DOHH2 (cell line): Measurements from ENCODE around the gene TAF10.

Experiments used
- H3F3A ChIP-seq: fragments of 200-600 bp; sonication (generic), shearing (Covaris generic); 2 replicates; pipeline ENCODE4 v1.6.0; 2016; ENCODE audit warnings: antibody characterized with exemption, mild to moderate bottlenecking; ENCODE audit not compliant: control insufficient read depth, insufficient read depth
- H3K27ac ChIP-seq: fragments of 200-600 bp; sonication (generic); 2 replicates; pipeline ENCODE4 v1.5.1; 2014; ENCODE audit warnings: low read depth, mild to moderate bottlenecking, low read length, moderate library complexity
- H3K27me3 ChIP-seq: fragments of 200-600 bp; sonication (generic); 2 replicates; pipeline ENCODE4 v1.6.1; 2014; ENCODE audit warnings: mild to moderate bottlenecking, low read length, mixed read lengths; ENCODE audit not compliant: control insufficient read depth
- H3K36me3 ChIP-seq: fragments of 200-600 bp; sonication (generic); 2 replicates; pipeline ENCODE4 v1.6.1; 2014; ENCODE audit warnings: mild to moderate bottlenecking, low read length, moderate library complexity, mixed read lengths; ENCODE audit not compliant: control insufficient read depth
- H3K4me1 ChIP-seq: fragments of 200-600 bp; sonication (generic); 2 replicates; pipeline ENCODE4 v1.6.1; 2014; ENCODE audit warnings: mild to moderate bottlenecking, low read length, mixed read lengths; ENCODE audit not compliant: control insufficient read depth
- H3K4me2 ChIP-seq: fragments of 200-600 bp; sonication (generic); 2 replicates; pipeline ENCODE4 v1.6.0; 2014; ENCODE audit warnings: mild to moderate bottlenecking, low read length, moderate library complexity
- H3K4me3 ChIP-seq: fragments of 200-600 bp; sonication (generic); 2 replicates; pipeline ENCODE4 v1.5.1; 2014; ENCODE audit warnings: mild to moderate bottlenecking, low read length, mixed read lengths
- H3K79me2 ChIP-seq: fragments of 200-600 bp; sonication (generic); 2 replicates; pipeline ENCODE4 v1.6.1; 2014; ENCODE audit warnings: mild to moderate bottlenecking, low read length, mixed read lengths; ENCODE audit not compliant: control insufficient read depth
- H3K9me2 ChIP-seq: fragments of 200-600 bp; sonication (generic); replicated peaks from 2 replicates; pipeline ENCODE4 v1.6.1; 2014; ENCODE audit warnings: mild to moderate bottlenecking, low read length, mixed read lengths; ENCODE audit not compliant: control insufficient read depth
- H3K9me3 ChIP-seq: fragments of 200-600 bp; sonication (generic); 2 replicates; pipeline ENCODE4 v1.6.1; 2014; ENCODE audit warnings: antibody characterized with exemption, low read length, mixed read lengths; ENCODE audit not compliant: control insufficient read depth, insufficient read depth
- H4K20me1 ChIP-seq: fragments of 200-600 bp; sonication (generic); 2 replicates; pipeline ENCODE4 v1.6.0; 2014; ENCODE audit warnings: low read depth, mild to moderate bottlenecking, antibody characterized with exemption, low read length, moderate library complexity; ENCODE audit not compliant: control insufficient read depth, insufficient read depth
- CTCF ChIP-seq: fragments of 200-600 bp; sonication (generic); IDR thresholded peaks from one replicate; pipeline ENCODE4 v1.5.1; 2014; ENCODE audit warnings: antibody characterized with exemption, mild to moderate bottlenecking, low read depth, low read length; ENCODE audit not compliant: poor library complexity, severe bottlenecking
- EZH2phosphoT487 ChIP-seq: fragments of 200-600 bp; sonication (generic); IDR thresholded peaks from 2 replicates; pipeline ENCODE4 v1.6.1; 2017; ENCODE audit warnings: borderline replicate concordance, mild to moderate bottlenecking, antibody characterized with exemption, low read length, moderate library complexity, mixed read lengths

Gene TAF10

GRCh38 chr11:6565988-6566703, 45.9 kb downstream of the TAF10 start:
- Histone ChIP-seq H4K20me1 (no peaks in the 10 kb centered on the region), H3K4me1 (no peaks in the 10 kb centered on the region), H3K36me3 (no peaks in the 10 kb centered on the region), H3K27ac (no peak overlapping the region), H3K9me2 (no peaks in the 10 kb centered on the region), H3F3A (no peaks in the 10 kb centered on the region), H3K4me3 (no peak overlapping the region), H3K27me3 (no peaks in the 10 kb centered on the region), H3K9me3 (no peaks in the 10 kb centered on the region), H3K79me2 (no peaks in the 10 kb centered on the region), H3K4me2 (no peak overlapping the region)
- TF ChIP-seq CTCF: no peak
- TF ChIP-seq EZH2phosphoT487: no peak

- Histone ChIP-seq H3K9me3 (no peaks in the 10 kb centered on the region), H3K27me3 (no peaks in the 10 kb centered on the region), H3K27ac (no peak overlapping the region), H3F3A (no peaks in the 10 kb centered on the region), H3K9me2 (no peaks in the 10 kb centered on the region), H3K4me1 (no peaks in the 10 kb centered on the region), H3K79me2 (no peaks in the 10 kb centered on the region), H4K20me1 (no peaks in the 10 kb centered on the region), H3K4me3 (no peak overlapping the region), H3K4me2 (no peak overlapping the region), H3K36me3 (no peaks in the 10 kb centered on the region)
- TF ChIP-seq EZH2phosphoT487 (no peak), CTCF (no peak)
Observed at GRCh38 chr11:6565325-6565724, 46.7 kb downstream of the TAF10 start.

- no peaks in the 10 kb centered on the region for H3K36me3 ChIP-seq
- H3K27ac ChIP-seq: no peak overlapping the region
- no peaks in the 10 kb centered on the region for H3K4me1 ChIP-seq
- H4K20me1 ChIP-seq: no peaks in the 10 kb centered on the region
- H3K4me3 ChIP-seq: no peak overlapping the region
- TF ChIP-seq EZH2phosphoT487 (no peak), CTCF (no peak)
- H3F3A ChIP-seq: no peaks in the 10 kb centered on the region
- H3K9me3 ChIP-seq: no peaks in the 10 kb centered on the region
- no peaks in the 10 kb centered on the region for H3K79me2 ChIP-seq
- no peaks in the 10 kb centered on the region for H3K27me3 ChIP-seq
- H3K9me2 ChIP-seq: no peaks in the 10 kb centered on the region
- H3K4me2 ChIP-seq: no peak overlapping the region
Observed at GRCh38 chr11:6563667-6564066, 48.3 kb downstream of the TAF10 start.
